HT1080 (cell line): ENCODE results near the gene CEND1. TPM values are rescaled to one million over a fixed set of nuclear protein-coding genes. Genes with fewer than 3 reads are reported as not detected.
A peak's percentile ranks its signal among the peaks of the same experiment; 100 is the strongest.
"Not testable (repeated sequence)": the region's sequence is repeated elsewhere in the genome, so short reads cannot be mapped to it uniquely, and the experiment has no call there.

Source experiments
- DNase-seq: peaks from one replicate; pipeline ENCODE4 v3.0.0-alpha.2; 2015; ENCODE audit warnings: low read depth
- total RNA-seq: library from RNA; depleted of rRNA; stranded (reverse); fragments of >200 nt; shearing (Covaris generic); gene quantifications from 2 replicates; pipeline ENCODE4 v1.2.3, GENCODE V29; 2014

Gene CEND1
- total RNA-seq, 1 experiment from 2014 or later: 1.0 TPM

DNA sequence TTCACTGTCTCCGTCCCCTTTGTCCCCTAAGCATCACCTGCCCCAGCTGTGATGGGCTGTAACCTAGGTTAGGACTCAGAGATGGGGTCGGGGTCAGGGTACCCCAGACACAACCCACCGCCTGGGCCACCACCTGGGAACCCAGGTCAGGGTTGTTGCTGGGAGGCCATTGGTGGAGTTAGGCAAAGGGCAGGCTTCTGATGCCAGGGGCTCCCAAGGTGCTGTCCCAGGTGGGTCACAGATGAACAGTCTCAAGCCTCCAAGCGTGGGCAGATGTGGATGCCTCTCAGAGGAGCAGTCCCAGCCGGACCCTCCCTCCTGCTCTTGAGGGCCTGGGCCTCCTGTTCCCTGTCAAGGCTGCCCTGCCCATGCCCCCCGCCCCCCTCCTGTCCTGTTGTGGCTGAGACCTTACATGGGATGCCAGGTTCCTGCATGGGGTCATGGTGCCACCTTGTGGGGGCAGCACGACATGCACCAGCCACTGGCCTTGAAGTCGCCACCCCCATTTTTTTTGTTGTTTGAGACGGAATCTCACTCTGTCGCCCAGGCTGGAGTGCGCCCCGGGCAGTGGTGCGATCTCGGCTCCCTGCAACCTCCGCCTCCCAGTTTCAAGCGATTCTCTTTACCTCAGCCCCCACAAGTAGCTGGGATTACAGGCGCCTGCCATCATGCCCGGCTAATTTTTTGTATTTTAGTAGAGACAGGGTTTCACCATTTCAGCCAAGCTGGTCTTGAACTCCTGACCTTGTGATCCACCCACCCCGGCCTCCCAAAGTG, 24.7 kb downstream of the CEND1 start:
- DNase-seq: peak; percentile 53

DNA sequence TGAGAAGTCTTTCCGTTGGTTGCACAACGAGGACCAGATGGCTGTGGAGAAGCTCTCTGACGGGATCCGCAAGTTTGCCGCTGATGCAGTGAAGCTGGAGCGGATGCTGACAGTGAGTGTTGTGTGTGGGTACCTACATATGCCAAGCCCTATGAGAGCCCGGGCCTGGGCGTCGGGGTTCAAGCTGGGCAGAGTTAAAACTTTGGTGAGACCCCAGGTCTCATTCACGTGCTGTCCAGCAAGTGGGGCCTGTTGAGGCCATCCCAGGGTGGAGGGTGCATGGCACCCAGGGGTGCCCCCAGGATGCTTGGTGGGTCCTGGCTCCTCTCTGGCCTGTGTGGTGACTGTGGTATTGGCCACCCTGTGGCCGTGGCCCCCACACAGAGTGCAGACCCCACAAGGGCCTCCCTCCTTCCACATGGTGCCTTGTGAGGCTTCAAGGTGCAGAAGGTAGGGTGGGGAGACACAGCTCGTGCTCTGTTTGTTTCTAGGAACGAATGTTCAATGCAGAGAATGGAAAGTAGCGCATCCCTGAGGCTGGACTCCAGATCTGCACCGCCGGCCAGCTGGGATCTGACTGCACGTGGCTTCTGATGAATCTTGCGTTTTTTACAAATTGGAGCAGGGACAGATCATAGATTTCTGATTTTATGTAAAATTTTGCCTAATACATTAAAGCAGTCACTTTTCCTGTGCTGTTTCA, 25.4 kb downstream of the CEND1 start:
- no peak for DNase-seq

DNA sequence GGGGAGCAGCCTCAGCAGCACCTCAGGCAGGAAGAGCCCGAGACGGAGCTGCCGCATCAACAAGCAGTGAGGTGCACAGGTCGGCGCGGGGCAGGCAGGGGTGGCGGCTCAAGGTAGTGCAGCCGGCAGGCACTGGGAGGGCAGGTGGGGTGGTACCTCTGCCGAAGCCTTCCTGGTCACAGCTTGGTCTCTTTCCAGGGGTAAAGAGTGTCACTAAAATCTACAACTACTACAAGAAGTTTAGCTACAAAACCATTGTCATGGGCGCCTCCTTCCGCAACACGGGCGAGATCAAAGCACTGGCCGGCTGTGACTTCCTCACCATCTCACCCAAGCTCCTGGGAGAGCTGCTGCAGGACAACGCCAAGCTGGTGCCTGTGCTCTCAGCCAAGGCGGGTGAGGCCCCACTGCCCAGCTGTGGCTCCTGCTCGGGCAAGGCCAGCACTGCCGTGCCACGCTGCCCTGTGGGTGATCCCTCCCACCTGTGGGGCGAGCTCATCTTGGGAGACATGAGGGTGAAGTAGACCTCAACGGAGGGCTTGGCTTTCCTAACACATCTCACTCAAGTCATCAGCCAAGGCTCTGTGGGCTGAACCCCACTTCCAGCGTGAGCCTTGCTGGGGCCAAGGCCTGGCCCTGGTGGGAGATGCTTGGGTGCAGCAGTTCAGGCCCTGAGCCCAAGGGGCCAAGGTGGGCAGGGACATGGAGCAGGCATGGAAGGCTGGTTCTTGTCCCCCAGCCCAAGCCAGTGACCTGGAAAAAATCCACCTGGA, 26.2 kb downstream of the CEND1 start:
- no peak for DNase-seq

DNA sequence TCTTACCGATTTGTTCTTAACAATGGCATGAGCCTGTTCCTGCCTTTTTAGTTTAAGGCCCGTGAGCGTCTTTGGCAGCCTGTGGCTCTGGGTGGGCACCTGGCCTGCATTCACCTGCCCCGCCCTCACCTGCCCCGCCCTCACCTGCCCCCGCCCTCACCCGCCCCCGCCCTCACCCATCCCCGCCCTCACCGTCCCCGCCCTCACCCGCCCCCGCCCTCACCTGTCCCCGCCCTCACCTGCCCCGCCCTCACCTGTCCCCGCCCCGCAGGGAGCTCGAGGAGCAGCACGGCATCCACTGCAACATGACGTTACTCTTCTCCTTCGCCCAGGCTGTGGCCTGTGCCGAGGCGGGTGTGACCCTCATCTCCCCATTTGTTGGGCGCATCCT, 26.8 kb downstream of the CEND1 start:
- DNase-seq: no peak

DNA sequence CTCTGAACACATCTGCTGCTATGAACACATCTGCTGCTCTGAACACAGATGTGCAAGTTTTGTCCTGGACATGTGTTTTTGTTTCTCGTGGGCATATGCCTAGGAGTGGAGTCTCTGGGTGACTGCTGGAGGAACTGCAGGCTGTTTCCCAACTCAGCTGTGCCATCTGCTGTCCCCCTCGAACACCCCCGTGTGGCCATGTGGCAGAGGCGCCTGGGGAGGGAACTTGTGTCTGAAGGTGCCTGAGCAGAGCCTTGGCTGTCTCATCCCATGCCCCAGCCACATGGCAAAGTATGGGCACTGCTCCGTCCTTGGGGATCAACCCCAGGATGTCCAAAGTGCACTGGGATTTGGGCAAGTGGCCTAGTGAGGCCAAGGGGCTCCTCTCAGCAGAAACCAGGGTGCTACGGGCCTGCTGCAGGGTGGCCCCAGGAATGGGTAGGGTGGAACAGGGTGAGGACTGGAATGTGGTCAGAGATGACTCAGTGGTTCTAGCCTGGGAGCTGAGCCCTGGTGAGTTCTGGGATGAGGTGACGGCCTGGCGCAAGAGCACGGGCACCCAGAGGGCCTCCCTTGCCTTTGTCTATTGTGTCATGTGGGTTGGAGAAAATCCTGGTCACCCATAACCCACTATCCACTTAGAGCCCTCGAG, 27.3 kb downstream of the CEND1 start:
- DNase-seq: peak; percentile 75

DNA sequence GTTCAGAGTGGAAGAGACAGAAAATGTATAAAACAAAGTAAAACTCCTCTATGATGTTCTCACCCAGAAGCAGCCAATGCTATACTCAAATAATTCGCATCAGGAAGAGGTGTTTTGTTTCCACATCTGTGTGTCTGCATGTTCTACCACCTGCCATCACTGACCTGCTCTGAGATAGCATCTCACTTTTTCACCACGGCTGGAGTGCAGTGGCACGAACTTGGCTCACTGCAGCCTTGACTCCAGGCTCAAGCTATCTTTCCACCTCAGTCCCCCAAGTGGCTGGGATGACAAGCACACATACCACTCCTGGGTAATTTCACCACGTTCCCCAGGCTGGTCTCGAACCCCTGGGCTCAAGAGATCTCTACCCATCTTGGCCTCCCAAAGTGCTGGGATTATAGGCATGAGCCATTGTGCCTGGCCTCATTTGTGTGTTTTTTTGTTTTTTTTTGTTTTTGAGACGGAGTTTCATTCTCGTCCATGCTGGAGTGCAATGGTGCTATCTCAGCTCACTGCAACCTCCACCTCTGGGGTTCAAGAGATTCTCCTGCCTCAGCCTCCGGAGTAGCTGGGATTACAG, 28.3 kb downstream of the CEND1 start:
- DNase-seq: no peak

DNA sequence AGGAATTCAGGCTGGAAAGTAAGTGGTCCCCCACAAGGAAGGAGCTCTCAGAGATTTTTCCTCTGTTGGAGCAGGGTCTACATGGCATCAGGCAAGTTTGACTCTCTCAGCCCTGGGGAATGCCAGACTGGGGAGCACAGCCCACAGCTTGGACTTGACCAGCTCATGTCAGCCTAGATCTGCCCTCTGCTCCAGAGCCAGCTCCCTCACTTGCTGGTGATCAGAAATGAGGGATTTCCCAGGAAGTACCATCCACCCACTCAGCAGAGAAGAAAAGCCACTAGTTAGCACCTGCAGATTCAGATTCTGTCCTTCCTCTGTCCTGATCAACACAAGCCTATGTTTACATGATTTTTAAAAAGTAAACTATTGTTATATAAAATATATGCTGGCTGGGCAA, 29.7 kb downstream of the CEND1 start:
- no peak for DNase-seq

DNA sequence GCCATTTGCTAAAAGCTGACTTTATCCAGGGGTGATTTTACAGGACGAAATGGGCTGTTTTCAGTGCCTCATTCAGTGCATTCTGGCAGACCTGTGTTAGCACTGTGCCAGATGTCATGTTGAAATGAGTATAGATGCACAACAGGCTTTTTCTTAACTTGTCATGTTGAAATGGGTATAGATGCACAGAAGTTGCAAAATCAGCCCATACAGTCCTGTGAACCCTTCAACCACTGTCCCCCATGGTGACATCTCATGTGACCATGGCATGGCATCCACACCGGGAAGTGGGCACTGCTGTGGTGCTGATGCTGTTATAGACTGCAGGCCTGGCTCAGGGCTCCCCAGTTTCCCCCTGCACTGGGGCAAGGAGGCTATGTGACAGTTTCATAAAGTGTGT, 40.2 kb downstream of the CEND1 start:
- no peak for DNase-seq

DNA sequence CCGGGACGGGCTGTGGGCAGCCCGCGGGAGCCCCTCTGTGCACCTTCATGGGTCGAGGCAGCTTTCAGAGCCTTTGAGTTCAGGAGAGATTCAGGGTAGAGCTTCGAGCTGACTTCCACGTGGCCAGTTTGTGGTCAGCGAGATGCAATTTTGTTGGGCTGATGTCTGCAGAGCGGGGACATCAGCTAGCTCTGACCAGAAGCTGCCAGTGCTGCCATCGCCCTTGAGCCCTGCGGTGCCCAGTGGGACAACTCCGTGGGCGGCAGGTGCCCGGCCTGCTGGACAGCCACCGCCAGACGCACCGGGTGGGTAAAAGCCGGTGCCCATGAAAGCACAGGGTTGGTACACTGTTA, 41.9 kb downstream of the CEND1 start:
- no peak for DNase-seq

DNA sequence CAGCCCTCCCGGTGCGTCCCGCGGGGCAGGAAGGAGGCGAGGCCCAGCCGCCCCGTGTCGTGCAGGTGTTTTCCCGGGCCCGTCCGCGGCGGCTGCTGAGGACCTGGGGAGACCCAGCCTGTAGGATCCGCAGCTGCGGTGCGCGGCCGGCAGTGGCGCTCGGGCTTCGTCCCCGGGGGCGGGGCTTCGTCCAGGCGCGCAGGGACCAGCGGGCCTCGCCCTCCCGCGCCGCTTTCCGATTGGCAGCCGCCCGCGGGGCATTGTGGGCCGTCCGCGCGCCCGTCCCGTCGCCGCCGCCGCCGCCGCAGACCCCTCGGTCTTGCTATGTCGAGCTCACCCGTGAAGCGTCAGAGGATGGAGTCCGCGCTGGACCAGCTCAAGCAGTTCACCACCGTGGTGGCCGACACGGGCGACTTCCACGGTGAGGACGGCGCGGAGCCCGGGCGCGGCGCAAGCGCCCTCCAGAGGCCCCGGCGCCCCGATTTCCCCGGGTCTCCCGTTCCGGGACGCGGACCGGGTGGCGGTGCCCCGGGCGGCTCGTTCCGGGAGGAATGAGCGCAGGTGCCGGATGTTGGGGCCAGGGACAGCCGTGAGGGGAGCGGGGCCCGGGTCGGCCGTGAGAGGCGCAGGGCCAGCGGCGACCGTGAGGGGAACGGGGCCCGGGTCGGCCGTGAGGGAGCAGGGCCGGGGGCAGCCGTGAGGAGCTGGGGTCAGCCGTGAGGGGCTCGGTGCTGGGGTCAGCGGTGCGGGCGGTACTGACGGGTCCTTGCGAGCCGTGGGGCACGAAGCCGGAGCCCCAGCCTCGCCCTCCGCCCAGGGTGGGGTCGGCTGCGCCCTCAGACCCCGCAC, 42.5 kb downstream of the CEND1 start, which contains the start of gene TALDO1:
Gene TALDO1 (plus strand): TSS at position 307 of the 849 bp plus-strand sequence. CDS start 18 bp downstream, at position 325.
- peak; percentile 84 for DNase-seq

DNA sequence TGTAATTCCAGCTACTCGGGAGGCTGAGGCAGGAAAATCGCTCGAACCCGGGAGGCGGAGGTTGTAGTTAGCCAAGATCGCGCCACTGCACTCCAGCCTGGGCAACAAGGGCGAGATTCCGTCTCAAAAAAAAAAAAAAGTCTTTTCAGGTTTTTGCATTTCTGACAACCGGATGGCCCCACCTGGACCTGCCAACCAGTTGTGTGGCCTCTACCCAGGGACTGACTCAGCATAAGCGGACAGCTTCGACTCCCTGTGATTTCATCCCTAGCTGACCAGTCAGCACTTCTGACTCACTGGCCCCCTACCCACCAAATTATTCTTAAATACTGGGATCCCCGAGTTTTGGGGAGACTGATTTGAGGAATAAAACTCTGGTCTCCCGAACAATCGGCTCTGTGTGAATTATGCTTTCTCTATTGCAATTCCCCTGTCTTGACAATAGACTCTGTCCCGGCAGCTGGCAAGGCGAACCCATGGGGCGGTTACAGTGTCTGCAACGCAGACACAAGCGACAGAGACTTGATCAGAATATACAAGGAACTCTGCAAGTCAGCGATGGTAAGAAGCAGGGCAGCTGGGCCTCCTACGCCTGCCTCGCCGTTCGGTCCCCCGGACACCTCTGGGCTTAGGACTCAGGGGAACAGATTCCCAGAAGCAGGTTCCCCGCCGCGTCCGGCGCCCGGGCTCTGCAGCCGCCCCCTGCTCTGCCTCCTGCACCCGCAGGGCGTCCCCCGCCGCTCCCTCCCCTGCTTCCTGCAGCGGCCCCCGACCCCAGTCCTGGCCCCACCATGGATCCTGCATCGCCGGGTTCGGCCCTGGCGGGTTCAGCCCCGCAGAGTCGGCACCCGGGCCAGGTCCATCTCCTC, 43.4 kb downstream of the CEND1 start:
- DNase-seq: peak; percentile 47

DNA sequence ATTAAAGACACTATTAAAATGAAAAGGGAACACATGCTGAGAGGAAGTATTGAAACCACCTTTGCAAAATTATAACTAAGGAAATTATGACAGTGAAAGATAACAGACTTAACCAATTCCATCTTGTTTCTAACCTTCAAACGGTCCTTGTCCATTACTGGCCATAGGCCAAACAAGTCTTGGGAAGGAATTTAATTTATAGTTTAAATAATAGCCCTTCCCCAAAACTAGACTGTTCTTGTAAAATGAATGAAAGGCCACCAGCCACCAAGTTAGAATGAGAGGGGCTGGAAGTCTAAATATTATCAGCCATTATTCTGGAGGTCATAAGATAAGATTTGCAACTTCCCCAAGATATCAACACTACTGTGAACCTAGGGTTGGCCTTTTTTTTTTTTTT, 44.5 kb downstream of the CEND1 start:
- DNase-seq: no peak

DNA sequence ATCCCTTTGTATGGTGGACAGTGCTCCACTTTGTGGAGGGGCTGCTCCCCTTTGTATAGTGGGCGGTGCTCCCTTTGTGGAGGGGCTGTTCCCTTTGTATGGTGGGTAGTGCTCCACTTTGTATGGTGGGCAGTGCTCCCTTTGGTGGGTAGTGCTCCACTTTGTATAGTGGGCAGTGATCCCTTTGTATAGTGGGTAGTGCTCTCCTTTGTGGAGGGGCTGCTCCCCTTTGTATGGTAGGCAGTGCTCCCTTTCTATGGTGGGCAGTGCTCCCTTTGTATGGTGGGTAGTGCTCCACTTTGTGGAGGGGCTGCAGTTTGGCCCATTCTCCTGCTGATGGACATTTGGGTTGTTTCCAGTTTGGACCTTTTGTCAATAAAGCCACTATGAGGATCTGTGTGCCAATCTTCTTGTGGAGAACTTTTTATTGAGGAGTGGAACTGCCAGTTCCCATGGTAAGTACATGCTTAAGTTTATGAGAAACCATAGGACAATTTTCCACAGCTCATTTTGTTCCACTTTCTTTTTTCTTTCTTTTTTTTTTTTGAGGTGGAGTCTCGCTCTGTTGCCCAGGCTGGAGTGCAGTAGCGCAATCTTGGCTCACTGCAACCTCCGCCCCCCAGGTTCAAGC, 47.2 kb downstream of the CEND1 start:
- no peak for DNase-seq

DNA sequence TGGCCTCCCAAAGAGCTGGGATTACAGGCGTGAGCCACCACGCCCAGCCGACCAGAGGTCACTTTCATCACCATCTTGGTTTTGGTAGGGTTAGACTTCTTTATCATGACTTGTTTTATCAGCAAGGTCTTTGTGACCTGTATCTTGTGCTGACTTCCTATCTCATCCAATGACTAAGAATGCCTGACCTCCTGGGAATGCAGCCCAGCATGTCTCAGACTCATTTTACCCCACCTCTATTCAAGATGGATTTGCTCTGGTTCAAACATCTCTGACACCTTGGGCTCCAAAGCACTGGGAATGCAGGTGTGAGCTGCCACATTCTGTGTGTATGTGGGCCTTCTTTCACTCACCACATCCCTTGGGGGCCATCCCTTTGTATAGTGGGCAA, 47.7 kb downstream of the CEND1 start:
- DNase-seq: no peak

DNA sequence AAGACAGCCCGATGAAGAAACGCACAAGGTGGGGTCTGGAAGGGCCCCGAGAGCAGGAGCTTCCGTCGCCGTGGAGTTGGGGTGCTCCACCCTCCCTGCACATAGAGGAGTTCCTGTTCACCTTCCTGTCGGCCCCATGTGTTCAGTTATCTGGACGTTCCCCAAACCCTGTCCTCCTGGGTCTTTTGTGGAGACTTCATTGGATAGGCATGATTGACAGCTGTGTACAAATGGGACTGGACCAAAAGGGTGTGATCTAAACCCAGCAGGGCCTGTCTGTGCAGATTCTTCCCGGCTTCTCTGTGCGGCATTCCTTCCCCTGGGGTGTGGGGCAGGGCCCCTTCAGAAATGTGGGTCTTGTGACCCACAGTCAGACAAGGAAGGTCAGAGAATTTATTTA, 52.0 kb downstream of the CEND1 start:
- DNase-seq: not testable (repeated sequence)

DNA sequence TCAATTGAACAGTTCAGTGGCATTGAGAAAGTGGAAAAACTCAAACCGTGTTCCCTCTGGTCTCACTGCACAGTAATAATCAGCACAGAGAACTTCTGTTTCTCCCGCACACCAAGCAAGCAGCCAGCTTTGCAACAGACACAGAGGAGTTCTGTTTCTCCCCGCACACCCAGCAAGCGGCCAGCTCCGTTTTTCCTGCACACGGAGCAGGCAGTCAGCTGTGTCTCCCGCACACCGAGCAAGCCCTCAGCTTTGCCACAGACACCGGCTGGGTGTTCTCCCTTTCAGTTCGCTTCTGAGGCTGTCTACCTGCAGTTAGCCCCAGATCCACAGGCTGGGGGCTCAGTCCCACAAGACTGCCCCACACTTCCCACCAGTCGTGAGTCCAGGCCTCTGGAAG, 52.5 kb downstream of the CEND1 start:
- no peak for DNase-seq
